Peyer's patch (tissue), 4 donors: ENCODE measurements around the gene ZNF600. TPM values are rescaled to one million over a fixed set of nuclear protein-coding genes. Genes with fewer than 3 reads are reported as not detected.
A peak's percentile ranks its signal among the peaks of the same experiment; 100 is the strongest.
"Not testable (repeated sequence)": the region's sequence is repeated elsewhere in the genome, so short reads cannot be mapped to it uniquely, and the experiment has no call there.

Source experiments
- DNase-seq, 3 donors: peaks; one replicate each; pipeline ENCODE4 v3.0.0-alpha.2; 2017 to 2019
- H3K27ac ChIP-seq, 4 donors: fragments of 200-600 bp; sonication (generic); one replicate each; pipeline ENCODE4 v1.5.1; 2016 to 2019
- H3K27me3 ChIP-seq, 2 donors: fragments of 200-600 bp; sonication (generic); one replicate each; pipeline ENCODE4 v1.5.1; 2019
- H3K36me3 ChIP-seq, 3 donors: fragments of 200-600 bp; sonication (generic); one replicate each; pipeline ENCODE4 v1.5.1; 2016 to 2019
- H3K4me1 ChIP-seq, 4 donors: fragments of 200-600 bp; sonication (generic); one replicate each; pipeline ENCODE4 v1.5.1; 2016 to 2019
- H3K4me3 ChIP-seq, 4 donors: fragments of 200-600 bp; sonication (generic); 1 replicate in 3 of 4; 2 replicates in 1 of 4; pipeline ENCODE4 v1.5.1; 2016 to 2019; ENCODE audit warnings: mild to moderate bottlenecking in 1 of 4
- H3K9me3 ChIP-seq, 4 donors: fragments of 200-600 bp; sonication (generic); one replicate each; pipeline ENCODE4 v1.5.1; 2016 to 2019; ENCODE audit warnings: mild to moderate bottlenecking in 1 of 4
- CTCF ChIP-seq, 6 experiments: fragments of 450-650 bp in 4 of 6; fragments of 200-600 bp in 2 of 6; sonication (generic) in 1 of 6; IDR thresholded peaks; one replicate each; pipeline ENCODE4 v1.5.1; 2017 to 2019; ENCODE audit warnings: antibody characterized with exemption in 6 of 6, mild to moderate bottlenecking in 3 of 6, moderate library complexity in 1 of 6
- POLR2A ChIP-seq, 2 donors: fragments of 450-650 bp; IDR thresholded peaks; one replicate each; pipeline ENCODE4 v1.5.1; 2017; ENCODE audit warnings: antibody characterized with exemption in 2 of 2, mild to moderate bottlenecking in 2 of 2, moderate library complexity in 2 of 2
- total RNA-seq, 4 donors: library from RNA; depleted of rRNA; stranded (reverse); fragments of >200 nt; gene quantifications; one replicate each; pipeline ENCODE4 v1.1.0, GENCODE V29; 2016

Gene ZNF600
- total RNA-seq, 4 donors from 2014 or later: 28.1 to 59.3 (median 42.8) TPM

GRCh38 chr19:52734331-52734892 is 52.2 kb downstream of the ZNF600 start:
- Histone ChIP-seq H3K4me3 (peak overlapping the region; percentile 62 to 87 (median 76)), H3K27ac (peak overlapping the region; percentile 61 to 84 (median 82)), H3K4me1 (peaks cover 0 to 12% (median 0%) of the 10 kb centered on the region in 4 donors), H3K9me3 (peaks cover 0 to 4% (median 0%) of the 10 kb centered on the region in 4 donors), H3K27me3 (no peaks in the 10 kb centered on the region), H3K36me3 (peaks cover 0 to 14% (median 0%) of the 10 kb centered on the region in 3 donors)
- DNase-seq: no peak
- TF ChIP-seq POLR2A (IDR thresholded peaks at IDR 0.05) (no peak), CTCF (IDR thresholded peaks at IDR 0.05) (no peak)

GRCh38 chr19:52726051-52726450 is 60.5 kb downstream of the ZNF600 start:
- H3K27ac ChIP-seq, H3K4me3 ChIP-seq, H3K27me3 ChIP-seq, DNase-seq, H3K4me1 ChIP-seq: not testable (repeated sequence)
- Histone ChIP-seq H3K9me3 (peaks cover 0 to 12% (median 3%) of the 10 kb centered on the region in 4 donors), H3K36me3 (peaks cover 0 to 61% (median 0%) of the 10 kb centered on the region in 3 donors)

DNA sequence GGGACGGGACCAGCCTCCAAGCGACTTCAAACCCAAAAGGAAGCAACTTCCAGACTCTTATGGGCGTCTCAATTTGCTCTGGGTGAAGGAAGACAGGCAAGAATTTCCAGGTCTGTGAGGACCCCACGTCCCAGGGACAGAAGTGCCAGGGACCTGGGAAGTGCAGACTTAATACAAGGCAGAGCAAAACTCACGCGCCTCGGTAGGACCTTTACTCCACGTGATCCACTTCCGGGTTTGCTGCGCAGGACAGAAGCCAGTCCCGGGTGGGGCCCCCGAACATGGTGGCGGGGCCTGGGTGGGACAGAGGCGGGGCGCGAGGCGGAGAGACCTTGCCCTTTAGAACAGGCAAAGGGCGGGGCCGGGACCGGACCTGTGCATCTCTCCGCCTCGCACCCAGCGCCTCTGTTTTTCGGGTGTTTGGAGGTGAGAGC is 61.0 kb downstream of the ZNF600 start:
- Histone ChIP-seq H3K4me3 (no peak overlapping the region), H3K27ac (no peak overlapping the region), H3K4me1 (no peaks in the 10 kb centered on the region), H3K9me3 (peaks cover 0 to 14% (median 4%) of the 10 kb centered on the region in 4 donors), H3K36me3 (peaks cover 0 to 61% (median 0%) of the 10 kb centered on the region in 3 donors), H3K27me3 (no peaks in the 10 kb centered on the region)
- no peak for DNase-seq
- no peak for TF ChIP-seq POLR2A (IDR thresholded peaks at IDR 0.05)
- TF ChIP-seq CTCF (IDR thresholded peaks at IDR 0.05): no peak

DNA sequence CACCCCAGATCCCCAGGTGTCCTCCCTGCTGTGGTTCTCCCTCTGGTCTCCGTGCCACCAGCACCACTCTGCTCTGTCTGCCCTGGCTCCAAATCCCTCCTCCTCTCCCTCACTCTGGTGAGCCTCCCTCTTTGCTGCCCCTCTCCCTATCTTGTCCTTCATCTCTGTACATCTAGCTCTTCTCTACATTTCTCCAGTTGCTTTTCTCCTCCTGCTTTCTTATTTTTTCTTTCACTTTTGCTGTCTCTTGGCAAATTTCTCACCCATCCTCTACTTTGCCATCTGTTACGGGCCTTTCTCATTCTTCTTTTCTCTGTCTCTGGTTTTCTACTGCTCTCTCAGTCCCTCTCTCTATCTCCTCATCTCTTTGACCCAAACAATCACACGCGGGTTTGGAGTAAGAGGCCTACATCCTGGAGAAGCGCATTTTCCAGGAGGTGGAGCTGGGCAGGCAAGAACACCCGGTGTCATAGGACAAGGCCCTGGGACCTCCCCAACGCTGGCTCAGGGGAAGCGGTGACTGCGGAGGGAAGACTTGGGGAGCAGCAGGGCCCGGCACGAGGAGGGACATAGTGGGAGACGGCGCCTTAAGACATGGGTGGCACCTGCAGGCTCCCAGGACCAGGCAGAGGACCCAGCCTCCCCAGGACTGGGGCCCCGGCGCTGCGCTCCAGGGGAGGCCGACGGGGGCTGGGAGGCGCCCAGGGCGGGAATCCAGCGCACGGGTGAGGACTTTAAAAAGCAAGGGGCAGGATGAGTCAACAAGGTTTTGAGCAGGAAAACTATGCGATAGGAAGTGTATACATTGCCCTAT is 61.7 kb downstream of the ZNF600 start:
- peaks cover 0 to 68% (median 0%) of the 10 kb centered on the region in 3 donors for H3K36me3 ChIP-seq
- no peak overlapping the region for H3K4me3 ChIP-seq
- no peaks in the 10 kb centered on the region for H3K27me3 ChIP-seq
- H3K9me3 ChIP-seq: peaks cover 0 to 20% (median 4%) of the 10 kb centered on the region in 4 donors
- no peak for DNase-seq
- TF ChIP-seq POLR2A (IDR thresholded peaks at IDR 0.05): no peak
- H3K4me1 ChIP-seq: no peaks in the 10 kb centered on the region
- H3K27ac ChIP-seq: no peak overlapping the region

- Histone ChIP-seq H3K36me3 (peaks cover 0 to 71% (median 0%) of the 10 kb centered on the region in 3 donors), H3K9me3 (peaks cover 0 to 20% (median 4%) of the 10 kb centered on the region in 4 donors)
- not testable (repeated sequence) for H3K4me1 ChIP-seq, H3K4me3 ChIP-seq, DNase-seq, H3K27me3 ChIP-seq, H3K27ac ChIP-seq
Observed at GRCh38 chr19:52723907-52724598, 62.5 kb downstream of the ZNF600 start.

DNA sequence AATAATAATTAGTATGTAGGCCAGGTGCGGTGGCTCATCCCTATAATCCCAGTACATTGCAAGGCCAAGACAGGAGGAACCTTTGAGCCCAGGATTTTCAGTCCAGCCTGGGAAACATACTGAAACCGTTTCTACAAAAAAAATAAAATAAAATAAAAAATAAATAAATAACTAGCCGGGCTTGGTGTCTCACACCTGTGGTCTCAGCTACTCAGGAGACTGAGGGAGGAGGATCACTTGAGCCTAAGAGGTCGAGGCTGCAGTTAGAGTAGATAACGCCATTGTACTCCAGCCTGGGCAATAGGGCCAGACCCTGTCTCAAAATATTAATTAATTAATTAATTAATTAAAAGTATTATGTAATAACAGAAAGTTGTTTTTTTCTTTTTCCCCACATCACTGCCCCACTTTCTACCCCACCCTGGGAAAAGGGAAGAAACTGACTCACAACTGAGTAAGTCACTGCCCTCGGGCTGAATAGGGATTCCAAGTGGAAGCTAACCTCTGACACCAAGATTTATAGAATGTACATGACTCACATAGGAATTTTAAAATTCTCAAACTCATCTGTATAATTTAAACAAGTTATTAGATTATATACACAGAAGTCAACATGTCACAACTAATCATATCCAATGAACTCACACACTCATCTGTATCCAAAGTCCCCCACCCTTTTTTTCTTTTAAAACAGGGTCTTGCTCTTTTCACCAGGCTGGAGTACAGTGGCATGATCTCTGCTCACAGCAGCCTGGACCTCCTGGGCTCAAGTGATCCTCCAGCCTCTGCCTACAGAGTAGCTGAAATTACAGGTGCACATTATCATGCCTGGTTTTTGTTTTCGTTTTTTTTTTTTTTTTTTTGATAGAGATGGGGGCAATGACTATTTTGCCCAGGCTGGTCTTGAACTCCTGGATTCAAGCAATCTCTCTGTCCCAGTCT is 64.3 kb downstream of the ZNF600 start:
- Histone ChIP-seq H3K4me3 (no peak overlapping the region), H3K27me3 (no peaks in the 10 kb centered on the region), H3K9me3 (peaks cover 0 to 15% (median 4%) of the 10 kb centered on the region in 4 donors), H3K4me1 (no peaks in the 10 kb centered on the region), H3K36me3 (peaks cover 0 to 57% (median 0%) of the 10 kb centered on the region in 3 donors), H3K27ac (no peak overlapping the region)
- no peak for DNase-seq
- TF ChIP-seq POLR2A (IDR thresholded peaks at IDR 0.05): no peak
- no peak for TF ChIP-seq CTCF (IDR thresholded peaks at IDR 0.05)

DNA sequence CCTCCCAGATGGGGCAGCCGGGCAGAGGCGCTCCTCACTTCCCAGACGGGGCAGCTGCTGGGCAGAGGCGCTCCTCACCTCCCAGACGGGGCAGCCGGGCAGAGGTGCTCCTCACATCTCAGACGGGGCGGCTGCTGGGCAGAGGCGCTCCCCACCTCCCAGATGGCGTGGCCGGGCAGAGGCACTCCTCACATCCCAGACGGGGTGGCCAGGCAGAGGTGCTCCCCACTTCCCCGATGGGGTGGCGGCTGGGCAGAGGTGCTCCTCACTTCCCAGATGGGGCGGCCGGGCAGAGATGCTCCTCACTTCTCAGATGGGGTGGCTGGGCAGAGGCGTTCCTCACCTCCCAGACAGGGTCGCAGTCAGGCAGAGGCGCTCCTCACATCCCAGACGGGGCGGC is 66.0 kb downstream of the ZNF600 start:
- H3K4me3 ChIP-seq, H3K27me3 ChIP-seq, H3K4me1 ChIP-seq, H3K27ac ChIP-seq, DNase-seq: not testable (repeated sequence)
- Histone ChIP-seq H3K36me3 (peaks cover 0 to 39% (median 0%) of the 10 kb centered on the region in 3 donors), H3K9me3 (peaks cover 0 to 15% (median 4%) of the 10 kb centered on the region in 4 donors)
